Sigmoid colon (tissue), 7 donors: ENCODE measurements around the gene GTPBP2. TPM values are rescaled to one million over a fixed set of nuclear protein-coding genes. Genes with fewer than 3 reads are reported as not detected.
"Not testable (repeated sequence)": the region's sequence is repeated elsewhere in the genome, so short reads cannot be mapped to it uniquely, and the experiment has no call there.

Source experiments
- DNase-seq: peaks from one replicate; pipeline ENCODE4 v3.0.0-alpha.2; 2019
- H3K27ac ChIP-seq, 4 donors: fragments of 200-600 bp; sonication (generic); one replicate each; pipeline ENCODE4 v1.5.1; 2016 to 2019; ENCODE audit warnings: mild to moderate bottlenecking in 1 of 4
- H3K27me3 ChIP-seq, 3 donors: fragments of 200-600 bp; sonication (generic); one replicate each; pipeline ENCODE4 v1.5.1; 2019; ENCODE audit warnings: mild to moderate bottlenecking in 1 of 3
- H3K36me3 ChIP-seq, 4 donors: fragments of 200-600 bp; sonication (generic); one replicate each; pipeline ENCODE4 v1.5.1; 2016 to 2019
- H3K4me1 ChIP-seq, 4 donors: fragments of 200-600 bp; sonication (generic); one replicate each; pipeline ENCODE4 v1.5.1; 2017 to 2019
- H3K4me3 ChIP-seq, 4 donors: fragments of 200-600 bp; sonication (generic); one replicate each; pipeline ENCODE4 v1.5.1; 2017 to 2019; ENCODE audit warnings: mild to moderate bottlenecking in 2 of 4, moderate library complexity in 1 of 4
- H3K9me3 ChIP-seq, 4 donors: fragments of 200-600 bp in 3 of 4; sonication (generic) in 3 of 4; one replicate each; pipeline versions ENCODE4 v1.5.1 to v1.6.1; 2013 to 2019
- EP300 ChIP-seq, 4 donors: sonication (generic); formaldehyde crosslinking; IDR thresholded peaks; one replicate each; pipeline ENCODE4 v1.6.1; 2017; ENCODE audit warnings: antibody characterized with exemption in 4 of 4
- POLR2A ChIP-seq, 2 donors: fragments of 450-650 bp; IDR thresholded peaks; one replicate each; pipeline ENCODE4 v1.6.1; 2016; ENCODE audit warnings: antibody characterized with exemption in 2 of 2, mild to moderate bottlenecking in 2 of 2, moderate library complexity in 2 of 2
- POLR2AphosphoS5 ChIP-seq, 4 donors: sonication (generic); formaldehyde crosslinking; IDR thresholded peaks; one replicate each; pipeline ENCODE4 v1.6.1; 2017; ENCODE audit warnings: antibody characterized with exemption in 4 of 4
- WGBS, 2 donors: extraction: QIAGEN DNeasy Blood & Tissue Kit; methylation state at CpG; one replicate each; pipeline ENCODE4 v1.1.7; 2013; 5-methylcytosine and 5-hydroxymethylcytosine counted together
- intact Hi-C: fragments of 100-400 bp; cut with DNase I; formaldehyde crosslinking; loops from one replicate; pipeline ENCODE4 v1.15.1; 2023
- polyA plus RNA-seq, 3 donors: library from polyadenylated mRNA; stranded (reverse); fragments of 200-250 nt; gene quantifications; one replicate each; pipeline ENCODE4 v1.2.3, GENCODE V29; 2013
- total RNA-seq, 4 donors: library from RNA; depleted of rRNA; stranded (reverse); fragments of >200 nt; gene quantifications; one replicate each; pipeline ENCODE4 v1.1.0, GENCODE V29; 2016
- TF ChIP-seq, protein P1 (sequence below), 4 experiments: fragments of 450-650 bp in 3 of 4; fragments of 200-600 bp in 1 of 4; IDR thresholded peaks; one replicate each; pipeline ENCODE4 v1.5.1; 2016 to 2019; ENCODE audit warnings: antibody characterized with exemption in 4 of 4, mild to moderate bottlenecking in 3 of 4, moderate library complexity in 2 of 4
- donor health status: healthy with polysubstance abuse.
- donor health status: Bipolar disorder and iron deficiency.
- donor health status: healthy.

GTPBP2 gene
- total and polyA plus RNA-seq, 7 donors = 26.8 to 71.0 (median 36.6) TPM

- TF ChIP-seq POLR2AphosphoS5 (IDR thresholded peaks at IDR 0.05) (peak in 1 of 4 donors; percentile 42), EP300 (IDR thresholded peaks at IDR 0.05) (no peak), POLR2A (IDR thresholded peaks at IDR 0.05) (no peak)
- TF ChIP-seq, protein P1, sequence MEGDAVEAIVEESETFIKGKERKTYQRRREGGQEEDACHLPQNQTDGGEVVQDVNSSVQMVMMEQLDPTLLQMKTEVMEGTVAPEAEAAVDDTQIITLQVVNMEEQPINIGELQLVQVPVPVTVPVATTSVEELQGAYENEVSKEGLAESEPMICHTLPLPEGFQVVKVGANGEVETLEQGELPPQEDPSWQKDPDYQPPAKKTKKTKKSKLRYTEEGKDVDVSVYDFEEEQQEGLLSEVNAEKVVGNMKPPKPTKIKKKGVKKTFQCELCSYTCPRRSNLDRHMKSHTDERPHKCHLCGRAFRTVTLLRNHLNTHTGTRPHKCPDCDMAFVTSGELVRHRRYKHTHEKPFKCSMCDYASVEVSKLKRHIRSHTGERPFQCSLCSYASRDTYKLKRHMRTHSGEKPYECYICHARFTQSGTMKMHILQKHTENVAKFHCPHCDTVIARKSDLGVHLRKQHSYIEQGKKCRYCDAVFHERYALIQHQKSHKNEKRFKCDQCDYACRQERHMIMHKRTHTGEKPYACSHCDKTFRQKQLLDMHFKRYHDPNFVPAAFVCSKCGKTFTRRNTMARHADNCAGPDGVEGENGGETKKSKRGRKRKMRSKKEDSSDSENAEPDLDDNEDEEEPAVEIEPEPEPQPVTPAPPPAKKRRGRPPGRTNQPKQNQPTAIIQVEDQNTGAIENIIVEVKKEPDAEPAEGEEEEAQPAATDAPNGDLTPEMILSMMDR (IDR thresholded peaks at IDR 0.05) = peak in 2 of 4 experiments; percentile 9 to 34
- no peaks in the 10 kb centered on the region for H3K9me3 ChIP-seq
- DNase-seq = peak; percentile 74
- intact Hi-C loops = no loop called here
- H3K4me1 ChIP-seq = peaks cover 0 to 40% (median 34%) of the 10 kb centered on the region in 4 donors
- 20 to 30% methylated on average over 17 of the region's 17 CpGs for WGBS, 2 donors
- peaks cover under 1 to 28% (median 17%) of the 10 kb centered on the region in 4 donors for H3K36me3 ChIP-seq
- peak overlapping the region; percentile 42 to 70 (median 63) for H3K27ac ChIP-seq
- H3K27me3 ChIP-seq = no peaks in the 10 kb centered on the region
- no peak overlapping the region for H3K4me3 ChIP-seq
Measured at GRCh38 chr6:43668151-43669028, 39.3 kb upstream of the GTPBP2 start.

GRCh38 chr6:43667245-43668150, 38.4 kb upstream of the GTPBP2 start:
- Histone ChIP-seq H3K9me3 (no peaks in the 10 kb centered on the region), H3K27me3 (no peaks in the 10 kb centered on the region), H3K4me3 (peak overlapping the region in 2 of 4 donors; percentile 1 to 13), H3K27ac (no peak overlapping the region), H3K4me1 (peaks cover 0 to 37% (median 34%) of the 10 kb centered on the region in 4 donors), H3K36me3 (peaks cover 0 to 21% (median 13%) of the 10 kb centered on the region in 4 donors)
- intact Hi-C loops = loop anchor here (1.0 to 2.0 kb wide), 2 partner anchors 101 to 412 kb away; no protein-coding TSS in a partner anchor
- 13 to 16% methylated on average over 16 of the region's 16 CpGs for WGBS, 2 donors
- TF ChIP-seq, protein P1 (IDR thresholded peaks at IDR 0.05) = peak; percentile 86 to 97 (median 92)
- TF ChIP-seq EP300 (IDR thresholded peaks at IDR 0.05) (no peak), POLR2A (IDR thresholded peaks at IDR 0.05) (no peak), POLR2AphosphoS5 (IDR thresholded peaks at IDR 0.05) (peak in 2 of 4 donors; percentile 55 to 70)
- peak; percentile 88 for DNase-seq

GRCh38 chr6:43666196-43666920, 37.3 kb upstream of the GTPBP2 start:
- H3K4me1 ChIP-seq = peaks cover 0 to 35% (median 34%) of the 10 kb centered on the region in 4 donors
- DNase-seq = no peak
- peaks cover 0 to 9% (median 6%) of the 10 kb centered on the region in 4 donors for H3K36me3 ChIP-seq
- TF ChIP-seq POLR2AphosphoS5 (IDR thresholded peaks at IDR 0.05) (no peak), EP300 (IDR thresholded peaks at IDR 0.05) (no peak), POLR2A (IDR thresholded peaks at IDR 0.05) (no peak)
- TF ChIP-seq, protein P1 (IDR thresholded peaks at IDR 0.05) = no peak
- H3K9me3 ChIP-seq = no peaks in the 10 kb centered on the region
- H3K4me3 ChIP-seq = no peak overlapping the region
- intact Hi-C loops = loop anchor here (2.0 kb wide), 1 partner anchor 102 kb away; no protein-coding TSS in a partner anchor
- WGBS, 2 donors = 62 to 77% methylated on average over 13 of the region's 13 CpGs
- no peaks in the 10 kb centered on the region for H3K27me3 ChIP-seq
- H3K27ac ChIP-seq = no peak overlapping the region

GRCh38 chr6:43665376-43665775, 36.3 kb upstream of the GTPBP2 start:
- TF ChIP-seq EP300 (IDR thresholded peaks at IDR 0.05) = no peak
- TF ChIP-seq, protein P1 (IDR thresholded peaks at IDR 0.05) = no peak
- no peak for TF ChIP-seq POLR2A (IDR thresholded peaks at IDR 0.05)
- TF ChIP-seq POLR2AphosphoS5 (IDR thresholded peaks at IDR 0.05) = no peak
- Histone ChIP-seq H3K27ac (no peak overlapping the region), H3K9me3 (no peaks in the 10 kb centered on the region), H3K4me1 (peaks cover 0 to 35% (median 34%) of the 10 kb centered on the region in 4 donors), H3K36me3 (peaks cover 0 to under 1% (median 0%) of the 10 kb centered on the region in 4 donors), H3K27me3 (no peaks in the 10 kb centered on the region), H3K4me3 (no peak overlapping the region)
- 95 to 96% methylated on average over 1 of the region's 1 CpG for WGBS, 2 donors
- no peak for DNase-seq
- intact Hi-C loops = no loop called here

- peaks cover 0 to 11% (median 11%) of the 10 kb centered on the region in 4 donors for H3K4me1 ChIP-seq
- H3K9me3 ChIP-seq, H3K27ac ChIP-seq, H3K27me3 ChIP-seq, H3K4me3 ChIP-seq, H3K36me3 ChIP-seq, DNase-seq, intact Hi-C loops: not testable (repeated sequence)
- 92 to 95% methylated on average over 5 of the region's 5 CpGs for WGBS, 2 donors
Measured at GRCh38 chr6:43662948-43663347, 33.9 kb upstream of the GTPBP2 start.
